SU-DHL-6 (cell line): ENCODE data around the gene KCNIP4.

ENCODE experiments used
- H2AFZ ChIP-seq: fragments of 200-600 bp; sonication (generic); 2 replicates; pipeline ENCODE4 v1.6.1; 2014; ENCODE audit warnings: low read depth, mild to moderate bottlenecking, moderate library complexity, mixed read lengths, antibody characterized with exemption, low read length; ENCODE audit not compliant: severe bottlenecking
- H3F3A ChIP-seq: fragments of 200-600 bp; shearing (Covaris generic); 2 replicates; pipeline ENCODE4 v1.6.0; 2016; ENCODE audit warnings: antibody characterized with exemption, mild to moderate bottlenecking; ENCODE audit not compliant: insufficient read depth
- H3K27ac ChIP-seq: fragments of 200-600 bp; sonication (generic); 2 replicates; pipeline ENCODE4 v1.5.1; 2016; ENCODE audit warnings: low read depth, mild to moderate bottlenecking, low read length, moderate library complexity, mixed read lengths
- H3K27me3 ChIP-seq: fragments of 200-600 bp; sonication (generic), shearing (Covaris generic); 2 replicates; pipeline ENCODE4 v1.6.0; 2014; ENCODE audit warnings: mild to moderate bottlenecking, low read length
- H3K36me3 ChIP-seq: fragments of 200-600 bp; sonication (generic); 2 replicates; pipeline ENCODE4 v1.6.1; 2014; ENCODE audit warnings: mild to moderate bottlenecking, low read length, mixed read lengths
- H3K4me2 ChIP-seq: fragments of 300-600, 200-600 bp; shearing (Covaris generic), sonication (generic); 2 replicates; pipeline ENCODE4 v1.6.0; 2014; ENCODE audit warnings: low read length, low read depth, mild to moderate bottlenecking; ENCODE audit not compliant: poor library complexity, severe bottlenecking
- H3K4me3 ChIP-seq: fragments of 200-600 bp; sonication (generic); 2 replicates; pipeline ENCODE4 v1.5.1; 2014; ENCODE audit warnings: antibody characterized with exemption, low read length, mild to moderate bottlenecking, mixed read lengths; ENCODE audit not compliant: insufficient read depth, poor library complexity, severe bottlenecking
- H3K79me2 ChIP-seq: fragments of 200-600 bp; sonication (generic); 2 replicates; pipeline ENCODE4 v1.6.1; 2014; ENCODE audit warnings: mild to moderate bottlenecking, low read length, moderate library complexity; ENCODE audit not compliant: insufficient read depth
- H3K9ac ChIP-seq: fragments of 200-600 bp; sonication (generic); 2 replicates; pipeline ENCODE4 v1.7.0; 2014; ENCODE audit warnings: mild to moderate bottlenecking, low read length
- H3K9me2 ChIP-seq: fragments of 200-600 bp; sonication (generic); replicated peaks from 2 replicates; pipeline ENCODE4 v1.6.1; 2014; ENCODE audit warnings: low read length; ENCODE audit not compliant: insufficient read depth
- H3K9me3 ChIP-seq: fragments of 200-600 bp; sonication (generic); 2 replicates; pipeline ENCODE4 v1.6.1; 2014; ENCODE audit warnings: low read length, mixed read lengths; ENCODE audit not compliant: insufficient read depth
- H4K20me1 ChIP-seq: fragments of 200-600 bp; sonication (generic); 2 replicates; pipeline ENCODE4 v1.6.1; 2014; ENCODE audit warnings: low read depth, mild to moderate bottlenecking, antibody characterized with exemption, low read length, moderate library complexity, mixed read lengths
- CTCF ChIP-seq: fragments of 200-600 bp; sonication (generic); IDR thresholded peaks from one replicate; pipeline ENCODE4 v1.5.1; 2017; ENCODE audit warnings: antibody characterized with exemption, mild to moderate bottlenecking, low read length, moderate library complexity; ENCODE audit not compliant: insufficient read depth, poor library complexity, severe bottlenecking
- EZH2phosphoT487 ChIP-seq: fragments of 200-600 bp; sonication (generic), shearing (Covaris generic); conservative IDR thresholded peaks from 2 replicates; pipeline ENCODE4 v1.6.1; 2018; ENCODE audit warnings: mild to moderate bottlenecking, antibody characterized with exemption, low read length, moderate library complexity, mixed read lengths

Gene KCNIP4

GRCh38 chr4:21885770-21886169 lies 62.8 kb downstream of the KCNIP4 start:
- H4K20me1 ChIP-seq, result no peaks in the 10 kb centered on the region
- H3K27me3 ChIP-seq, result no peaks in the 10 kb centered on the region
- H3K4me2 ChIP-seq, result no peak overlapping the region
- no peak for TF ChIP-seq EZH2phosphoT487
- no peak for TF ChIP-seq CTCF
- no peaks in the 10 kb centered on the region for H3K36me3 ChIP-seq
- H3K4me3 ChIP-seq, result no peak overlapping the region
- no peaks in the 10 kb centered on the region for H3F3A ChIP-seq
- H3K9me3 ChIP-seq, result no peaks in the 10 kb centered on the region
- no peak overlapping the region for H2AFZ ChIP-seq
- no peaks in the 10 kb centered on the region for H3K9me2 ChIP-seq
- H3K9ac ChIP-seq, result no peak overlapping the region
- H3K79me2 ChIP-seq, result no peaks in the 10 kb centered on the region
- no peak overlapping the region for H3K27ac ChIP-seq

GRCh38 chr4:21885241-21885640 lies 63.3 kb downstream of the KCNIP4 start:
- Histone ChIP-seq H2AFZ (no peak overlapping the region), H3K4me3 (no peak overlapping the region), H3K4me2 (no peak overlapping the region), H3F3A (no peaks in the 10 kb centered on the region), H3K9me2 (no peaks in the 10 kb centered on the region), H4K20me1 (no peaks in the 10 kb centered on the region), H3K27me3 (no peaks in the 10 kb centered on the region), H3K27ac (no peak overlapping the region), H3K9me3 (no peaks in the 10 kb centered on the region), H3K79me2 (no peaks in the 10 kb centered on the region), H3K36me3 (no peaks in the 10 kb centered on the region), H3K9ac (no peak overlapping the region)
- no peak for TF ChIP-seq CTCF
- no peak for TF ChIP-seq EZH2phosphoT487

- no peaks in the 10 kb centered on the region for H3K36me3 ChIP-seq
- no peaks in the 10 kb centered on the region for H3K9me3 ChIP-seq
- no peaks in the 10 kb centered on the region for H3K79me2 ChIP-seq
- no peak overlapping the region for H3K4me3 ChIP-seq
- no peak overlapping the region for H3K27ac ChIP-seq
- H3K9me2 ChIP-seq, result no peaks in the 10 kb centered on the region
- H3K9ac ChIP-seq, result no peak overlapping the region
- H3F3A ChIP-seq, result no peaks in the 10 kb centered on the region
- no peak overlapping the region for H2AFZ ChIP-seq
- no peak overlapping the region for H3K4me2 ChIP-seq
- H4K20me1 ChIP-seq, result no peaks in the 10 kb centered on the region
- TF ChIP-seq CTCF (no peak), EZH2phosphoT487 (no peak)
- no peaks in the 10 kb centered on the region for H3K27me3 ChIP-seq
These were observed 64.0 kb downstream of the KCNIP4 start for GRCh38 chr4:21884615-21885014.
